ENCODE measurements around the gene TOGARAM2.

The TOGARAM2 gene

GRCh38 chr2:28991021-28991420 is 9.9 kb downstream of the TOGARAM2 start:
- TF ChIP-seq CTCF (IDR thresholded peaks at IDR 0.05): no peak
- Histone ChIP-seq H3K4me1 (ENCODE audit: control insufficient read depth in 1 of 2, insufficient read depth in 1 of 2, low read depth in 1 of 2, low read length in 1 of 2) (no peaks in the 10 kb centered on the region), H3K9me3 (no peaks in the 10 kb centered on the region), H3K4me3 (ENCODE audit: low read depth in 1 of 2, low read length in 1 of 2) (no peak overlapping the region), H3K27me3 (no peaks in the 10 kb centered on the region), H3K27ac (no peak overlapping the region), H3K36me3 (no peaks in the 10 kb centered on the region)

- Histone ChIP-seq H3K27me3 (no peaks in the 10 kb centered on the region), H3K36me3 (no peaks in the 10 kb centered on the region), H3K27ac (no peak overlapping the region), H3K4me3 (ENCODE audit: low read depth in 1 of 2, low read length in 1 of 2) (no peak overlapping the region), H3K9me3 (no peaks in the 10 kb centered on the region), H3K4me1 (ENCODE audit: control insufficient read depth in 1 of 2, insufficient read depth in 1 of 2, low read depth in 1 of 2, low read length in 1 of 2) (no peaks in the 10 kb centered on the region)
- no peak for TF ChIP-seq CTCF (IDR thresholded peaks at IDR 0.05)
Measured at GRCh38 chr2:28991460-28991859, 10.4 kb downstream of the TOGARAM2 start.

- H3K4me3 ChIP-seq (ENCODE audit: low read depth in 1 of 2, low read length in 1 of 2): no peak overlapping the region
- no peak overlapping the region for H3K27ac ChIP-seq
- H3K9me3 ChIP-seq: no peaks in the 10 kb centered on the region
- H3K27me3 ChIP-seq: no peaks in the 10 kb centered on the region
- no peaks in the 10 kb centered on the region for H3K4me1 ChIP-seq (ENCODE audit: control insufficient read depth in 1 of 2, insufficient read depth in 1 of 2, low read depth in 1 of 2, low read length in 1 of 2)
- H3K36me3 ChIP-seq: no peaks in the 10 kb centered on the region
- TF ChIP-seq CTCF (IDR thresholded peaks at IDR 0.05): no peak
Measured at GRCh38 chr2:28993206-28993960, 12.3 kb downstream of the TOGARAM2 start.

GRCh38 chr2:28994074-28994473 is 13.0 kb downstream of the TOGARAM2 start:
- H3K36me3 ChIP-seq: no peaks in the 10 kb centered on the region
- H3K9me3 ChIP-seq: no peaks in the 10 kb centered on the region
- H3K4me1 ChIP-seq (ENCODE audit: control insufficient read depth in 1 of 2, insufficient read depth in 1 of 2, low read depth in 1 of 2, low read length in 1 of 2): no peaks in the 10 kb centered on the region
- no peak overlapping the region for H3K4me3 ChIP-seq (ENCODE audit: low read depth in 1 of 2, low read length in 1 of 2)
- no peaks in the 10 kb centered on the region for H3K27me3 ChIP-seq
- no peak for TF ChIP-seq CTCF (IDR thresholded peaks at IDR 0.05)
- H3K27ac ChIP-seq: no peak overlapping the region

- no peak overlapping the region for H3K4me3 ChIP-seq (ENCODE audit: low read depth in 1 of 2, low read length in 1 of 2)
- peaks cover 4 to 6% of the 10 kb centered on the region in 2 experiments for H3K4me1 ChIP-seq (ENCODE audit: control insufficient read depth in 1 of 2, insufficient read depth in 1 of 2, low read depth in 1 of 2, low read length in 1 of 2)
- no peaks in the 10 kb centered on the region for H3K36me3 ChIP-seq
- H3K9me3 ChIP-seq: no peaks in the 10 kb centered on the region
- H3K27me3 ChIP-seq: no peaks in the 10 kb centered on the region
- no peak for TF ChIP-seq CTCF (IDR thresholded peaks at IDR 0.05)
- no peak overlapping the region for H3K27ac ChIP-seq
Measured at GRCh38 chr2:28994679-28995078, 13.6 kb downstream of the TOGARAM2 start.
